Amniotic epithelial cell (primary cell): ENCODE results near the gene GSTM1.
A peak's percentile ranks its signal among the peaks of the same experiment; 100 is the strongest.
"Not testable (repeated sequence)": the region's sequence is repeated elsewhere in the genome, so short reads cannot be mapped to it uniquely, and the experiment has no call there.

Experiments
- DNase-seq: peaks from one replicate; pipeline ENCODE4 v3.0.0-alpha.2; 2010; ENCODE audit warnings: low read depth

The GSTM1 gene

DNA sequence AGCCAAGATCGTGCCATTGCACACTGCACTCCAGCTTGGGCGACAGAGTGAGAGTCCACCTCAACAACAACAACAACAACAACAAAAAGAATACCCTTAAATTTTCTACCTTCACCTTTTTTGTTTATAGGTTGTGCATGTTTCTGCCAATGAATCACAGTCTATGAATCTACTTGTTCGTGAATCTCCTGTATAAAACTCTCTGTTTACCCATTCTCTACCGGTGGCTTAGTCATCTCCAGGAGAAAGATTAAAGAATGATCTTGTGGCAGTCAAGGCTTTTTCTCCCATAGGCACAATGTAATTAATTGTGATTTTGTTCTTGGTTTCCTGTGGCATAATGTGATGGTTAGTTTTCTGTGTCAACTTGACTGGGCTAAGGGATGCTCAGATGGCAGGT lies 10.2 kb downstream of the GSTM1 start:
- peak; percentile 58 for DNase-seq

DNA sequence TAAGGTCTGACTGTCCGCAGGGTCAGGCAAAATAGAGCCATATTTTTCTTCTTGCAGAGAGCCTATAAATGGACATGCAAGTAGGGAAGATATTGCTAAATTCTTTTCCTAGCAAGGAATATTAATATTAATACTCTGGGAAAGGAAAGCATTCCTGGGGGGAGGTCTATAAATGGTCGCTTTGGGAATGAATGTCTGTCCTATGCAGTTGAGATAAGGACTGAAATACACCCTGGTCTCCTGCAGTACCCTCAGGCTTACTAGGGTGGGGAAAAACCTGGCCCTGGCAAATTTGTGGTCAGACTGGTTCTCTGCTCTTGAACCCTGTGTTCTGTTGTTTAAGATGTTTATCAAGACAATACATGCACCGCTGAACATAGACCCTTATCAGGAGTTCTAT lies 15.3 kb downstream of the GSTM1 start:
- not testable (repeated sequence) for DNase-seq

DNA sequence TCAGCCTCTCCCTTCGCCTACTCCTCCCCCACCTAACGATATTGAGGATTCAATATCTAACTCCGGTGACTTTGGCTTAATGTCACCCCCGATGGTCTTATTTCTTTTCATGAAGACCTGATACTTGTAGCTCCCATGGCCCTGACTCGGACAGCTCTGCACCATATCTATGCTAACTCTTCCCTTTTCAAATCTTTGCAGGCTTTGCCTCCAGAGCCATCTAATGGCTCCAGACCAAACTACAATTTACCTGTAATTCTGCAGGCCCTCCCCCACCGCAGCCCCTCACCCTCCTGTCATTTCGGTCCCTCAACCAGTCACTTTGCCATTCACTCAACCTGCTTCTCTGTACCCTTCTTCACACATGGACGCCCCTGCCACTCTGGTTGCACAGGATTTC lies 16.6 kb downstream of the GSTM1 start:
- no peak for DNase-seq

DNA sequence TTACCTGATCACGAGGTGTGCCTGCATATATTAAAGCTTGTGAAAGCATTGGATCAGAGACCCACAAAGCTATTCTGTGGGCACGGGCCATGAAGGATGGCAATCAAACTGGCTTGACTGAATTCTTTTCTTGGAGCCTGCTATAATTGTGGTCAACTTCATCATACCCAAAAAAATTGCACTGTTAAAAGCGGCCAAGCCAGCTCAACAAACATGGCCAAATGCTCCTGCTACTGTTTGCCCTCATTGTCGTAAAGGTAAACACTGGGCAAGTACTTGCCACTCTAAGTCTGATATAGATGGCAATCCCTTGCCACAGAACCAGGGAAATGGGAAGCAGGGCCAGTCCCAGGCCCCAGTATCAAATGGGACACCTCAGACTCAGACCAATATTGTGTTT lies 17.8 kb downstream of the GSTM1 start:
- no peak for DNase-seq

DNA sequence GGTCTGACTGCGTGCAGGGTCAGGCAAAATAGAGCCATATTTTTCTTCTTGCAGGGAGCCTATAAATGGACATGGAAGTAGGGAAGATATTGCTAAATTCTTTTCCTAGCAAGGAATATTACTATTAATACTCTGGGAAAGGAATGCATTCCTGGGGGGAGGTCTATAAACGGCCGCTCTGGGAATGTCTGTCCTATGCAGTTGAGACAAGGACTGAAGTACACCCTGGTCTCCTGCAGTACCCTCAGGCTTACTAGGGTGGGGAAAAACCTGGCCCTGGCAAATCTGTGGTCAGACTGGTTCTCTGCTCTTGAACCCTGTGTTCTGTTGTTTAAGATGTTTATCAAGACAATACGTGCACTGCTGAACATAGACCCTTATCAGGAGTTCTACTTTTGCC lies 21.3 kb downstream of the GSTM1 start:
- not testable (repeated sequence) for DNase-seq

DNA sequence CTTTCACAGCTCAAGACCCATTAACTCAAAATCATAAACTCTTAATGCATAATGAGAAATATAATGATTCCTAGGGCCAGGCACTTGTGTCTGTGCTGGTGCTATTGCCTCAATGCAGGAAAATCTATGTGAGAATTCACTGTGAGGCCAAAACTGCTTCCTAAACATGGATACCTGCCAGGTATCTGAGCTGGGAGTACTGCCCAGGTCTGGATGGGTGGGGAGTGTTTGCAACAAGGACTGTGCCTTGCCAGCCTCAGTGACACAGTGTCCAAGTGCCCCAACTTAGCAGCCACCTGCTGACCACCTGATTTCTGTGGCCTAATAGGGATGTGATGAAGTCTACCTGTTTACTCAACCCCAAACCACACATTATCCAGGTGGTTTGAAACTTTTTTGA lies 22.2 kb downstream of the GSTM1 start:
- DNase-seq, result not testable (repeated sequence)

DNA sequence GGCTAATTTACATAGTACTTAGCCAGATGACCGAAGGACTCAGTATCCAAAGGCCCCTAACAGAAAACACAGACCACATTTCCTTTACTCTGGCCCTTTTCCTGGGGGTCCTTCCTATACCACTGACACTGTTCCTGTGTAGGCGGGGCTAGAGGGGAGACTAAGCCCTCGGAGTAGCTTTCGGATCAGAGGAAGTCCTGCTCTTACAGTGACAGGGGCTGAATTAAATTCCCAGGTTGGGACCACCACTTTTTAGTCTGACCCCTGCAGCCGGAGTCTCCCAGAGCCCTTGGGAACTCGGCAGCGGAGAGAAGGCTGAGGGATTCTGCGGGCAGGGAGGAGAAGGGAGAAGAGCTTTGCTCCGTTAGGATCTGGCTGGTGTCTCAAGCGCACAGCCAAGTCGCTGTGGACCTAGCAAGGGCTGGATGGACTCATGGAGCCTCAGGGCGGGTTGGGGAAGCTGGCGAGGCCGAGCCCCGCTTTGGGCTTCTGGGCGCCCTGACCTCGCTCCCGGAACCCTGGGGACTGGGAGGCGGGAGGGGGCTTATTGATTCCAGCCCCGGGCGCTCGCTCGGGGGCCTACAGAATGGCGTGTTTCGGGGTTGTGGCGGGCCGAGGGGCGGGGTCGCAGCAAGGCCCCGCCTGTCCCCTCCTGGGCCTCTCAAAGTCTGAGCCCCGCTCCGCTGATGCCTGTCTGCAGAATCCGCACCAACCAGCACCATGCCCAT lies 24.1 kb downstream of the GSTM1 start, which contains the start of gene GSTM5:
Gene GSTM5, plus strand, starts transcription at position 659 of the 728 bp plus-strand sequence. Its CDS starts 62 bp downstream, at position 721.
- not testable (repeated sequence) for DNase-seq

DNA sequence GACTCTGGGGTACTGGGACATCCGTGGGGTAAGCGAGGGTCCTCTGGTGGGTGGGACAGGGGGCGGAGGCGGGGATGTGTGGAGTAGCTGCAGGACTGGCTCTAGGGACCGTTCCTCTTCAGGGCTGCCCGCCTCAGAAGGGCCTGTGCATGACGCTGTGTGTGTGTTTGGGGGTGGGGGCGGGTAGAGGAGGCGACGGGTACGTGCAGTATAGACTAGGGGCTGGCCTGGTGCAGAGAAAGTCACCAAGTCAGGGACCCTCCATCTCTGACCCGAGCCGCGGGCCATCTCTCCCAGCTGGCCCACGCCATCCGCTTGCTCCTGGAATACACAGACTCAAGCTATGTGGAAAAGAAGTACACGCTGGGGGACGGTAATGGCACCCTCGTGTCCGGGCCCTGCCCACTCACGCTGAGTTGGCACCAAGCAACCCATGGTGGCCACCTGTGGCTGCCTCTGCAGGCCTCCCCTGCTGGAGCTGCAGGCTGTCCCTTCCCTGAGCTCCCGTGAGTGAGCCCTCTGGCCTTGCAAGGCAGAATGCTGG lies 24.8 kb downstream of the GSTM1 start:
- DNase-seq, result no peak

DNA sequence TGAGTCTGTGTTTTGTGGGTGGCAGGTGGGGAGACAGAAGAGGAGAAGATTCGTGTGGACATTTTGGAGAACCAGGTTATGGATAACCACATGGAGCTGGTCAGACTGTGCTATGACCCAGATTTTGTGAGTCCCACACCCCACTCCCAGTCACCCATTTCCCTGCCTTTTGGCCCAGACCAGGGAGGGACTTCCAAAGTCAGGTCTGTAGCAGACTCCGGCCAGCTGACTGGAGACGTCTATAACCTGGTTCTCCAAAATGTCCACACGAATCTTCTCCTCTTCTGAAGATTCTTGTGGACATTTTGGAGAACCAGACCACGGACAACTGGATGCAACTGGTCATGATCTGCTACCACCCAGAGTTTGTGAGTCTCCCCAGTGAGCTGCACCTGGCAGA lies 26.0 kb downstream of the GSTM1 start:
- no peak for DNase-seq

DNA sequence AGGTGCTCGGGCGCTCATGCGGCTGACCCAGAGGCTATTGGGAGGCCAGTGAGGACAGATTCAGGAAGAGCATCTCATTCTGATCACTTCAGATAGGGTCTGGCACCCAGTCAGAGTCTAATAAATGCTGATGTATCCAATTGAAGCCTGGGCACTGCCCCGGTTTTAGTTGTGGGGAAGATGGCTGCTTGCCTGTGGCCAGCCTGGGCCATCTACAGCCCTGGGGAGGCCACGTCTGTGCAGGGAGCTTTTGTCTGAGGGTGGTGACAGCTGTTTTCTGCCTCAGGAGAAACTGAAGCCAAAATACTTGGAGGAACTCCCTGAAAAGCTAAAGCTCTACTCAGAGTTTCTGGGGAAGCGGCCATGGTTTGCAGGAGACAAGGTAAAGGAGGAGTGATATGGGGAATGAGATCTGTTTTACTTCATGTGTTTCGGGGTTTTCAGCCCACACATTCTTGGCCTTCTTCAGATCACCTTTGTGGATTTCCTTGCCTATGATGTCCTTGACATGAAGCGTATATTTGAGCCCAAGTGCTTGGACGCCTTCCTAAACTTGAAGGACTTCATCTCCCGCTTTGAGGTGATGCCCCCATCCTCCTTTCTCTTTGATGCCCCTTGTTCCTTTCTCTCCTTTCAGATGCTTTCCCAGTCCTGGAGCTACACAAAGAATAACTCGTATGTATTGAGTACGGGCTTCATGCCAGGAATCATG lies 27.2 kb downstream of the GSTM1 start:
- no peak for DNase-seq

DNA sequence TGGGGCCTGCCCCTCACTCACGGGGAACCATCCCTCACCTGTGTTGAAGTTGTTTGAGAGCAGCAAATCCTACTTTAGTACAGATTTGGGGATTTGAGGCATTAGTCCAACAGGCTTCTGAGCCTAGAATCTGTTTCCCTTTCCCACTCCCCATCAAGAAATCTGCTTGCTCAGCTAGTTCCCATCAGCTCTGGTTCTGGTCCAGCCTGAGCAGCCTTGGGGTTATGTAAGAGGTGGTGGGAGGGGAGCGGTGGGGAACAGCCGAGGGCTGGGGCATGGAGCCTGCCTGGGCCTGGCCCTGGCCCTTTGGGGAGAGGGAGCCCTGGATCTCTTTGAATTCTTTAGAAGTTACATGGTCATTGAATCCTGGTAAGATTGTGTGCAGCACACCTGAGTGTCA lies 28.5 kb downstream of the GSTM1 start:
- DNase-seq, result no peak

DNA sequence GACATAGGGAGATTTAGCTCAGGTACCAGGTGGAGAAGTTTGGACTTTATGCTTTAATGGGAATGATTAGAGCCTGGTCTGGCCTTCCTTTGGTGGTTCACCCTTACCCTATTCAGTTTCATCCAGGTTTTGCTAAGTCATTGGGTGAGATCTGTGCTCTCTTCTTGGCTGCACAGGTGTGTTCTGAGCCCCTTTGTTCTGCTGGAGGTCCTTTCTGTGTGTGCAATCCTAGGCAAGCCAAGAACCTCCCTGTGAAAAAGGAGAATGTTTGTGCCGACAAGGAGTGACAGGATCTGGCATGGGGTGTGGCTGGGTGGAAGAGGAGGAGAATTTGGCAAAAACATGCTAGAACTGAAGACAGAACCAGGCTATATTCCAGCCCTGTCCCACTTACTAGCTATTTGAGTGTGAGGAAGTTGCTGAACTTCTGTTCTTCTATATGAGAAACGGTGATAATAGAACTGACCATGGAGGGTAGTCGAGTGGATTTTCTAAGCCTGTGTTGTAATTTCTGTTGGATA lies 29.0 kb downstream of the GSTM1 start:
- DNase-seq, result no peak

DNA sequence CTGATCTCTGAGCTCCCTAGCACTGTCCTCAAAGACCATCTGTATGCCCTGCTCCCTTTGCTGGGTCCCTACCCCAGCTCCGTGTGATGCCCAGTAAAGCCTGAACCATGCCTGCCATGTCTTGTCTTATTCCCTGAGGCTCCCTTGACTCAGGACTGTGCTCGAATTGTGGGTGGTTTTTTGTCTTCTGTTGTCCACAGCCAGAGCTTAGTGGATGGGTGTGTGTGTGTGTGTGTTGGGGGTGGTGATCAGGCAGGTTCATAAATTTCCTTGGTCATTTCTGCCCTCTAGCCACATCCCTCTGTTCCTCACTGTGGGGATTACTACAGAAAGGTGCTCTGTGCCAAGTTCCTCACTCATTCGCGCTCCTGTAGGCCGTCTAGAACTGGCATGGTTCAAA lies 30.1 kb downstream of the GSTM1 start:
- DNase-seq, result no peak

DNA sequence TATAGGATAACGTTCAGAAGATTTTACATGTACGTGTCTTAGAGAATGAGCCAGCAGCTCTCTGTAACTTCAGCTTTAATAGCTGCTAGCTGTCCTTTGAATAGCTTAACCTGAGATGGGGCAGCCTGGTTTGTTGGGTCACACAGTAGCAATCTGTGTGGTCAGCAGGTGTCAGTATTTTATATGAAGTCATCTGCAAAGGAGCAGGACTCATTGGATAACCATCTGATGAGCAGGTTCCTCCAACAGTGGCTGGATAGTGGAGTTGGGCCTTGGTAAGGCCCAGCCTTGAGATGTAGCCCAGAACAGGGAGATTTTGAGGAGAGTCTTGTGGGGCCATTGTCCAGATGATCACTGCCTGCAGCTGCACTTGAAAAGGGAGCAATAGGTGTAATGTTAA lies 30.9 kb downstream of the GSTM1 start:
- peak; percentile 49 for DNase-seq

DNA sequence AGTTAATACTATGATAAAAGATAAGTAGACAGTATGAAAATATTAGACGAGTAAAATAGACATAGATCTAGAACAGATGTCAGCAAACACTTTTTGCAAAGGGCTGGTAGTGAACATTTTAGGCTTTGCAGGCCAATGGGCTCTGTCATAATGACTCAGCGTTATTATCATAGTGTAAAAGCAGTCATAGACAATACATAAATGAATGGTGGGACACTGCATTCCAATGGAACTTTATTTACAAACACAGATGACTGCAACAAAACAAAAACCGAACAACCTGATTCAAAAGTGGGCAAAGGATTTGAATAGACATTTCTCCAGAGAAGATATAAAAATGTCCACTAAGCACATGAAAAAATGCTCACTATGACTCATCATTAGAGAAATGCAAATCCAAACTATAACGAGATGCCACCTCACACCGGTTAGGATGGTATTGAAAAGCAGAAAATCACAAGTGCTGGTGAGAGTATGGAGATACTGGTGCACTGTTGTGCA lies 31.8 kb downstream of the GSTM1 start:
- DNase-seq, result peak; percentile 50

DNA sequence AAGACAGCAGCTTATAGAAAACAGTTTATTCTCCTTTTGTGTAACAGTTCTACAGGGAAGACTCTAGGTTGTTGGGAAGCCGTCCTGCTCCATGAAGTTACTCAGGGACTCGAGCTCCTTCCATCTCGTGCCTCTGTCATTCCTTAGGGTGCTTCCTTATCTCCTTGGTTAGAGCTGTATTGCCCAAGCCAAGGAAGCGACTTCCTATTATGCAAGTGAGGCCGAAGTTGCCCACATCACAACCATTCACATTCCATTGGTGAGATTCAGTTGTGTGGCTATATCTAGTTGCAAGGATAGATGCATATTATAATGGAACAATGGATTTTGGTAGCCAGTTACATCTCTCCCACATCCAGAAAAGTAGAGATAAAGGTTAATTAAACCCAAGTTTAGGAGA lies 33.4 kb downstream of the GSTM1 start:
- peak; percentile 80 for DNase-seq

DNA sequence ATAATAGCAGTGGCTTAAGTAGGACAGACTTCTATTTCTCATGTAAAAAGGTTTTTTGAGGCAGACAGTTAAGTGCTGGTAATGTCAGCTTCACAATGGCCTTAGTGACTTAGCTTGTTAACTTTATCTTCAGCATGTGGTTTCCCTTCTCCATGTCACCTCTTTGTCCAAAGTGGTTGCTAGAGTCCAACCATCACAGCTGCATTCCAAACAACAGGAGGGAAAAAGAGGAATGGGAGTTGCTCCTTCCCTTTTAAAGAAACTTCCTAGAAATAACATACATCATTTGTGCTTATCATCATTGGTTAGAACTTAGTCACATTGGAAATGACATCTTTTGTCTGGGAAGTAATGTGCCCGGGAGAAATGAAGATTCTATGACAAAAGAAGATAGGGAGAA lies 34.4 kb downstream of the GSTM1 start:
- DNase-seq, result no peak

DNA sequence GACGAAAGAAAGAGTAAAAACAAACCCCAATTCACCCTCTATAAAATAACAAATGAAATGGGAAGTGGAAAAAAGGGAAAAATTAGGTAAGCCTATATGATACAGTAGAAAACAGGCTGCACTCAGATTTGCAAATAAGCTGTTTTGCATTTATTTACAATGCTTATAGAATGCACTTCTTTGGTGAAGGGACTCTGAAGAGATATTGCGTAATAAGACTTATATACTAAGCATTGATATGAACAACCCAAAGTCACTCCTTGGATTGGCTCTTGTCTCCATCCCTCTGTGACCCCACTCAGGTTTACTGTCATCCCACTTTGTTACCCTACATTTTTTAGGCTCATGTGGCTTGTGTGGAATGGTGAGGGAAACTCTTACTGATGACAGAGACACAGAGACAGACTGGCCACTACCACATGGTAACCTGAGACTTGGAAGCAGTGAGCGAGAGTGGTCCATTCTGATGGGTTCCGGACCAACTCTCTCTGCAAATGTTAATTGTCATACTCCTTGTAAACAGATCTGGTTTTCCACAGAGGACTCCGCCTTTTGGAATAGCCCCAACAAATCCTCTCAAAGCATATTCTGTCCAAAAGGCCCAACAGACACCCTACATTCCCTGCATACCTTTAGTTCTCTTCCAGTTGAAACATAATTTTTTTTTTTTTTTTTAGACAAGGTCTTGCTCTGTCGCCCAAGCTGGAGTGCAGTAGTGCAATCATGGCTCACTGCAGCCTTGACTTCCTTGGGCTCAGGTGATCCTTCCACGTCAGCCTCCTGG lies 35.5 kb downstream of the GSTM1 start:
- no peak for DNase-seq

DNA sequence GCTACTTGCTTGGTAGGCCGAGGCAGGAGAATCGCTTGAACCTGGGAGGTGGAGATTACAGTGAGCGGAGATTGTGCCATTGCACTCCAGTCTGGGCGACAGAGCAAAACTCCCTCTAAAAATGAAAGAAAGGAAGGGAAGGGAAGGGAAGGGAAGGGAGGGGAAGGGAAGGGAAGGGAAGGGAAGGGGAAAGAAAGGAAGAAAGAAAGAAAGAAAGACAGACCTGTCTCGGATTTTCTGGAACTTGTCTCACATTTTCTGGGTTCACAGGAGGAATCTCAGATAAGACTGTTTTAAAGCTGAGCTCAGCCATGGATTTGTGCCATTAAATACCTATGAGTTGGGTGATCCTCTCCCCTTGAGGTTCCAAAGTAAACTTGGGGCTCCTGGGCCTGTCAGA lies 37.3 kb downstream of the GSTM1 start:
- no peak for DNase-seq

DNA sequence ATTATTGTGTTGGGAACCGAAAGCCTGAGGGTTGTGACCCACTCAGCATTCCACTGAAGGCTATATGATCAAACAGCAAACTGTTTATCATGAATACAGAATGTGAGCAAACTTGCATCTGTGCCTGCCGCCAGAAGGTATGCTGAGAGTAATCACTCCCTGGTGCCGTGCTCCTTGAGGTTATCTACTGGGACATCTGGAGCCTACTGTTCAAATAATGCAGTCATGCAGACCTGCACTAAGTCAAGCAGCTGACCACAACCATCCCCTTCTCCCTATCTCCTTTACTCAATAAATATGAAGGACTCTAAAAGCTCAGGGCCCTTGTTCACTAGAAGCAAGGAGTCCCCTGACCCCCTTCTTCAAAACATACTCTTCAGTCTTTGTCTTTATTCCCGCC lies 37.9 kb downstream of the GSTM1 start:
- no peak for DNase-seq

DNA sequence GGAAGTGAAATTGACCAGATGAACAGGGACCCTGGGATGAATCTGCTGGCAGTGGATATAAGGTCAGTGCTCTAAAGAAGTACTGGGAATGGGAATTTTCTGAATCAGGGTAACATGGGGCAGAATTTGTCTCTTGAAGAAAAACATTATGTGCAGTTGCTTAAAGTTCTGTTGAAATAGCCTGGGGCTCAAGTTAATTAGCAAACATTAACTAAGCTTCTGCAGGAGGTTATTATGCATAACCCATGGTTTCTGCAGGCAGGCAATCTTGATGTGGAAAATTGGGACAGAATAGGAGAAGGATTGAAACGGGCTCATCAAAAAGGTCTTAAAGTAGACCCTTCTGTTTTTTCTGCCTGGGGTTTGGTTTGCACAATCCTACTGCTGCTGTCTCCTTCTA lies 38.4 kb downstream of the GSTM1 start:
- no peak for DNase-seq

DNA sequence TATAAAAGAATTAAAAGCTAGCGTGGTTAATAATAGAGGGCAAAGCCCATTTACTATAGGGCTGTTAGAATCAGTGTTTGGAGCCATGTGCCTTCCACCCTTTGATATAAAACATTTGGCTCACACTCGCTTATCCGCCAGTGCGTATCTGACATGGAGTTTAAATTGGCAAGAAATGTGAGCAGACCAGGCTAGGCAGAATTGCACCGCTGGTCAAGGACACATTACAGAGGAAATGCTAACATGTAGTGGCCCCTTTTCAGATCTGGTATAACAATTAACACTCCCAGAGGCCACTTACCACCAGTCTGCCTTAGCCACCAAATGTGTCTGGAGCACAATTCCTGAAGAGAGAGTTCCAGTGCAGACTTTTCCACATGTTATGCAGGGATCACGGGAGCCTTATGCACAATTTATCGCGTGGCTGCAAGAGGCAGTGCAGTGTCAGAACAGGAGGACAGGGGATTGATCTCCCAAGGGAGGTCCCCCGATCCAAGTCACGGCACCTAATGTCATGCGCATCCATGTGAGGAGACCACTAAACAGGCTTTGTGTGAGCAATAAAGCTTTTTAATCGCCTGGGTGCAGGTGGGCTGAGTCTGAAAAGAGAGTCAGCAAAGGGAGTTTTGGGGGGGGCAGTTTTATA lies 39.2 kb downstream of the GSTM1 start:
- DNase-seq, result no peak
